A549 (cell line): ENCODE measurements around the gene MARS1.

Experiments used
- CEBPB ChIP-seq, 2 experiments: fragments of >200 bp in 1 of 2; sonication (Bioruptor Twin) in 1 of 2; formaldehyde crosslinking in 1 of 2; IDR thresholded peaks; 2 replicates each; pipeline ENCODE4 v1.6.1; 2012 to 2016
- CTCF ChIP-seq: fragments of >200 bp; sonication (Bioruptor Twin); formaldehyde crosslinking; IDR thresholded peaks from 3 replicates; pipeline ENCODE4 v1.5.1; 2016
- E2F6 ChIP-seq: IDR thresholded peaks from 2 replicates; pipeline ENCODE4 v1.6.1; 2012; ENCODE audit warnings: low read depth, borderline replicate concordance
- EP300 ChIP-seq, 2 experiments: fragments of >200 bp; sonication (Bioruptor Twin); formaldehyde crosslinking; IDR thresholded peaks; 2 replicates in 1 of 2; 3 replicates in 1 of 2; pipeline ENCODE4 v1.6.1; 2016 to 2017
- HOXB13 ChIP-seq: fragments of 250-450 bp; sonication (Bioruptor Pico); IDR thresholded peaks from 2 replicates; pipeline ENCODE4 v1.5.0; 2020; ENCODE audit warnings: low read depth, mild to moderate bottlenecking, moderate library complexity
- JUN ChIP-seq, 2 experiments: fragments of >200 bp; sonication (Bioruptor Twin); formaldehyde crosslinking; IDR thresholded peaks; 2 replicates in 1 of 2; 3 replicates in 1 of 2; pipeline ENCODE4 v1.6.1; 2016 to 2017
- KDM1A ChIP-seq: fragments of 200-600 bp; sonication (generic); IDR thresholded peaks from 2 replicates; pipeline ENCODE4 v1.6.1; 2016; ENCODE audit warnings: low read depth, mild to moderate bottlenecking
- MAX ChIP-seq: IDR thresholded peaks from 2 replicates; pipeline ENCODE4 v1.6.1; 2012
- POLR2A ChIP-seq: IDR thresholded peaks from 2 replicates; pipeline ENCODE4 v1.6.1; 2012; ENCODE audit warnings: mild to moderate bottlenecking, low read length
- RARB ChIP-seq: fragments of 250-450 bp; sonication (Bioruptor Pico); IDR thresholded peaks from 2 replicates; pipeline ENCODE4 v1.8.0; 2021; ENCODE audit warnings: mild to moderate bottlenecking, moderate library complexity
- REST ChIP-seq: fragments of 200-600 bp; sonication (generic); IDR thresholded peaks from 2 replicates; pipeline ENCODE4 v1.6.1; 2016; ENCODE audit warnings: antibody characterized with exemption, mild to moderate bottlenecking, moderate library complexity
- RFX5 ChIP-seq: fragments of 450-650 bp; IDR thresholded peaks from 2 replicates; pipeline ENCODE4 v1.7.1; 2014; ENCODE audit warnings: antibody characterized with exemption, mild to moderate bottlenecking, moderate library complexity
- SMC3 ChIP-seq: fragments of >200 bp; sonication (Bioruptor Twin); formaldehyde crosslinking; IDR thresholded peaks from 3 replicates; pipeline ENCODE4 v1.6.1; 2018; ENCODE audit warnings: inconsistent platforms
- ZC3H11A ChIP-seq: fragments of 450-650 bp; IDR thresholded peaks from 2 replicates; pipeline ENCODE4 v1.6.1; 2014; ENCODE audit warnings: antibody characterized with exemption, mild to moderate bottlenecking

GRCh38 chr12:57479376-57480115 is 8.3 kb upstream of the MARS1 start, which contains the start of gene ARHGAP9:
- TF ChIP-seq CTCF (no peak), KDM1A (no peak), REST (no peak), RFX5 (no peak), SMC3 (no peak), ZC3H11A (no peak), POLR2A (no peak), EP300 (IDR thresholded peaks at IDR 0.05) (no peak), MAX (no peak), RARB (CRISPR knock-in tag) (no peak), HOXB13 (CRISPR knock-in tag) (no peak), JUN (IDR thresholded peaks at IDR 0.05) (no peak), E2F6 (no peak), CEBPB (IDR thresholded peaks at IDR 0.05) (no peak)
